Measurements from ENCODE around the gene PVR.

The PVR gene

GRCh38 chr19:44646049-44646416 is 2.3 kb downstream of the PVR start:
- Histone ChIP-seq H3K9ac (ENCODE audit: low read depth, low read length) (no peak overlapping the region), H3K27me3 (ENCODE audit: control insufficient read depth, insufficient read depth, low read length) (peaks cover 12% of the 10 kb centered on the region; the same call in 1 of the 2 replicates), H3K4me1 (ENCODE audit: control insufficient read depth, insufficient read depth, low read length) (no peaks in the 10 kb centered on the region), H3K36me3 (ENCODE audit: control insufficient read depth, insufficient read depth, low read length) (peaks cover 35% of the 10 kb centered on the region), H3K9me3 (ENCODE audit: control insufficient read depth, insufficient read depth, low read length) (no peaks in the 10 kb centered on the region), H3K27ac (ENCODE audit: low read depth, low read length) (no peak overlapping the region), H3K4me3 (ENCODE audit: low read depth, low read length) (no peak overlapping the region)

- no peak overlapping the region for H3K9ac ChIP-seq (ENCODE audit: low read depth, low read length)
- no peak overlapping the region for H3K27ac ChIP-seq (ENCODE audit: low read depth, low read length)
- no peaks in the 10 kb centered on the region for H3K4me1 ChIP-seq (ENCODE audit: control insufficient read depth, insufficient read depth, low read length)
- H3K36me3 ChIP-seq (ENCODE audit: control insufficient read depth, insufficient read depth, low read length) = peaks cover 42% of the 10 kb centered on the region
- peaks cover 12% of the 10 kb centered on the region; the same call in 1 of the 2 replicates for H3K27me3 ChIP-seq (ENCODE audit: control insufficient read depth, insufficient read depth, low read length)
- H3K9me3 ChIP-seq (ENCODE audit: control insufficient read depth, insufficient read depth, low read length) = no peaks in the 10 kb centered on the region
- no peak overlapping the region for H3K4me3 ChIP-seq (ENCODE audit: low read depth, low read length)
These were observed 3.4 kb downstream of the PVR start for GRCh38 chr19:44647144-44647543.

DNA sequence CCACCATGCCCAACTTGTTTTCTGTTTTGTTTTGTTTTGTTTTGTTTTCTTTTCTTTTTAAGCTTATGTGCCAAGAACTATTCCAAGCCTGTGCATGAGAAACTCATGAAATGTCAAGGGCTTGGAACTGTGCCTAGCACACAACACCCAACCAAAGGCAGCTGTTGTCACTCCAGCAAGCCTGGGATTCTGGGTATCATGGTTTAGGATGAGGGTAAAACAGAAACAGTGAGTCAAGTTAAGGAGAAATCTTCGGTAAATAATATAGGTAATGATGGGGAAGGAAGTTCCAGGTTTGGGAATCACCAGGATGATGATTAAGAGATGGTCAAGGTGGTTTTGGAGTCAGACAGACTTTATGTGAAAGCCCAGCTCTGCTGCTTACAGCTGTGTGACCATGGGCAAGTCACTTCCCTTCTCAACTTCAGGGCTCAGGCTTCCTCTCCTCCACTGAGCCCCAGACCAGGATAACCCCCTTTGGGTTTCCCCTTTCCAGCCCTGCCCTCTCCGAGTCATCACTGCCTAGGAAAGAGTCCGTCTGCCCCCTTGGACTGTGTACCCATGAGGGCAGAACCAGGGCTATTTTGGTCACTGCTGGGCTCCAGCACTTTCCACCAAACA is 5.0 kb downstream of the PVR start:
- H3K36me3 ChIP-seq (ENCODE audit: control insufficient read depth, insufficient read depth, low read length) = peaks cover 57% of the 10 kb centered on the region
- no peaks in the 10 kb centered on the region for H3K9me3 ChIP-seq (ENCODE audit: control insufficient read depth, insufficient read depth, low read length)
- no peak overlapping the region for H3K27ac ChIP-seq (ENCODE audit: low read depth, low read length)
- H3K9ac ChIP-seq (ENCODE audit: low read depth, low read length) = no peak overlapping the region
- H3K4me3 ChIP-seq (ENCODE audit: low read depth, low read length) = no peak overlapping the region
- H3K4me1 ChIP-seq (ENCODE audit: control insufficient read depth, insufficient read depth, low read length) = no peaks in the 10 kb centered on the region
- no peaks in the 10 kb centered on the region for H3K27me3 ChIP-seq (ENCODE audit: control insufficient read depth, insufficient read depth, low read length)

GRCh38 chr19:44649578-44650145 is 6.0 kb downstream of the PVR start:
- Histone ChIP-seq H3K9me3 (ENCODE audit: control insufficient read depth, insufficient read depth, low read length) (no peaks in the 10 kb centered on the region), H3K36me3 (ENCODE audit: control insufficient read depth, insufficient read depth, low read length) (peaks cover 58% of the 10 kb centered on the region), H3K27me3 (ENCODE audit: control insufficient read depth, insufficient read depth, low read length) (no peaks in the 10 kb centered on the region), H3K4me1 (ENCODE audit: control insufficient read depth, insufficient read depth, low read length) (no peaks in the 10 kb centered on the region), H3K4me3 (ENCODE audit: low read depth, low read length) (no peak overlapping the region), H3K27ac (ENCODE audit: low read depth, low read length) (no peak overlapping the region), H3K9ac (ENCODE audit: low read depth, low read length) (no peak overlapping the region)

DNA sequence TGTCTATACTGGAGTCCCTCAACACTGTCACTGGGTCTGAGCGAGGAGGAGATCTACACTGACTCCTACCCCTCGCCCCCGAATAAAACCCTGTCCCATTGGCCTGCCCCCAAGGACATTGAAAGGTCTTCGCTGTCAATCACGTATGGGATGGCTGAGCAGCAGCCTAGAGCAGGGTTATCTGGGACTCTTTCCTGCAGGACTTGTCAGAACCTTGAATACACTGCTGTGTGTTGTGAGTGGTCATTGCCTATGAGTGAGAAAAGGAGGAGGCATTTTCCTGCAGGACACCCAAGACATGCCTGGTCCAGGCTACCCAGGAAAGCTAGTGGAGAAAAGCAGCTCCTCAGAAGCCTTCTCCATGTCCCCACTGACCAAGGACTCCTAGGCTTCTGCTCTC is 9.6 kb downstream of the PVR start:
- H3K27me3 ChIP-seq (ENCODE audit: control insufficient read depth, insufficient read depth, low read length) = no peaks in the 10 kb centered on the region
- H3K4me1 ChIP-seq (ENCODE audit: control insufficient read depth, insufficient read depth, low read length) = no peaks in the 10 kb centered on the region
- no peaks in the 10 kb centered on the region for H3K9me3 ChIP-seq (ENCODE audit: control insufficient read depth, insufficient read depth, low read length)
- H3K4me3 ChIP-seq (ENCODE audit: low read depth, low read length) = no peak overlapping the region
- no peak overlapping the region for H3K27ac ChIP-seq (ENCODE audit: low read depth, low read length)
- H3K36me3 ChIP-seq (ENCODE audit: control insufficient read depth, insufficient read depth, low read length) = peaks cover 74% of the 10 kb centered on the region
- no peak overlapping the region for H3K9ac ChIP-seq (ENCODE audit: low read depth, low read length)

- Histone ChIP-seq H3K9me3 (ENCODE audit: control insufficient read depth, insufficient read depth, low read length) (no peaks in the 10 kb centered on the region), H3K36me3 (ENCODE audit: control insufficient read depth, insufficient read depth, low read length) (peaks cover 74% of the 10 kb centered on the region), H3K4me3 (ENCODE audit: low read depth, low read length) (no peak overlapping the region)
These were observed 10.5 kb downstream of the PVR start for GRCh38 chr19:44653977-44654774.

DNA sequence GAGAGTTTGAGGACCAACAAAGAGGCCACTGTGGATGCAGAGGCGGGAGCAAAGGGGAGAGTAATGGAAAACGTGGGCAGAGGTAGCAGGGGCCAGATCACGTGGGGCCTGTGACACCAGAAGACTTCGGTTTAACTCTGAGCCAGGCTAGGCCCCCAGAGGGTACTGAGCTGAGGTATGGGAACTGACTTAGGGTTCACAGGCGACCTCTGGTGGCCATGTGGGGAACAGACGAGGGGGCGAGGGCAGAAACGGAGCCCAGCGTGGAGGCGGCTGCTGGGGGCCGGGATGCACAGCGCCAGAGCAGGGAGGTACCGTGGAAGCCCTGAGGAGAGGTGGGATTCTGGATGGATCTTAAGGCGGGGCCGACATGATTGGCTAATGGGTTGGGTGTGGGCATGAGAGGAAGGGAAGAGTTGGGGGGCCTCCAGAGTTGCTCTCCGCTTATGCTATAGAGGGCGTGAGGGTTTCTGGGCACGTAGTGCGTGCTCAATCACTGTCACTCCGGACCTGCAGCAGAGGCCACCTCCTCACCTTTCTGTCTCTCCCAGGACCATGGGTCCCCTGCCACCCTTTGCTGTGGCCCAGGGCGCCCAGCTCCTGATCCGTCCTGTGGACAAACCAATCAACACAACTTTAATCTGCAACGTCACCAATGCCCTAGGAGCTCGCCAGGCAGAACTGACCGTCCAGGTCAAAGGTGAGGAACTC is 13.7 kb downstream of the PVR start:
- Histone ChIP-seq H3K36me3 (ENCODE audit: control insufficient read depth, insufficient read depth, low read length) (peaks cover 80% of the 10 kb centered on the region), H3K9me3 (ENCODE audit: control insufficient read depth, insufficient read depth, low read length) (no peaks in the 10 kb centered on the region), H3K27me3 (ENCODE audit: control insufficient read depth, insufficient read depth, low read length) (no peaks in the 10 kb centered on the region), H3K27ac (ENCODE audit: low read depth, low read length) (no peak overlapping the region), H3K4me3 (ENCODE audit: low read depth, low read length) (no peak overlapping the region), H3K4me1 (ENCODE audit: control insufficient read depth, insufficient read depth, low read length) (no peaks in the 10 kb centered on the region), H3K9ac (ENCODE audit: low read depth, low read length) (no peak overlapping the region)

More at GRCh38 chr19:44653977-44654774, 10.5 kb downstream of the PVR start:
- Histone ChIP-seq H3K27ac (ENCODE audit: low read depth, low read length) (no peak overlapping the region), H3K4me1 (ENCODE audit: control insufficient read depth, insufficient read depth, low read length) (no peaks in the 10 kb centered on the region), H3K27me3 (ENCODE audit: control insufficient read depth, insufficient read depth, low read length) (no peaks in the 10 kb centered on the region), H3K9ac (ENCODE audit: low read depth, low read length) (no peak overlapping the region)

DNA sequence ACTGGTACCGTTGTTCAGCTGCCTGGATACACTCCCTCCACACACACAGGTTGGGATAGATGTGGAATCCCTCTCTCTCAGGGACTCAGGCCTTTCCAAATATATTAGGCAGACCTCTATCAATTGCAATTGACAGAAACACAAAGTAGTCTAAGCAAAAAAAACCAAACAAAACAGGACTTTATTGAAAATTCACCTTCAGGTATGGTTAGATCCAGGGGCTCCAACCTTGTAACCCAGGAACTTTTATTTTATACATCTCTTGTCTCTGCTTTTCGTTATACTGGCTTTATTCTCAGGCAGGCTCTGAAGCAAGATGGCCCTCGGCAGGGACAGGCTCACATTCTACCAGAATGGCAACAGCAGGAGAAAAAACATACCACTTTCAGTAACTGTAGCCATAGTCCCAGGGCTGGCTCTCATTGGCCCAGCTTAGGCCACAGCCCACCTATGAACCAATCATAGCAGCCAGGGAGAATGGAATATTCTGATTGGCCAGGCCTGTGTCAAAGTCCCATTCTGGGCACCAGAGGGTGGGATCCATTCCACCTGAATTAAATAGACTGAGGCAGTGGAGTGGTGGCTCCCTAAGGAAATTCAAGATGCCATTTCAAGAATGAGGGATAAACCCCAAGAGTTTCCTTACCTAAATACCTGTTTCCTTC is 14.5 kb downstream of the PVR start:
- Histone ChIP-seq H3K36me3 (ENCODE audit: control insufficient read depth, insufficient read depth, low read length) (peaks cover 81% of the 10 kb centered on the region), H3K27ac (ENCODE audit: low read depth, low read length) (no peak overlapping the region)

DNA sequence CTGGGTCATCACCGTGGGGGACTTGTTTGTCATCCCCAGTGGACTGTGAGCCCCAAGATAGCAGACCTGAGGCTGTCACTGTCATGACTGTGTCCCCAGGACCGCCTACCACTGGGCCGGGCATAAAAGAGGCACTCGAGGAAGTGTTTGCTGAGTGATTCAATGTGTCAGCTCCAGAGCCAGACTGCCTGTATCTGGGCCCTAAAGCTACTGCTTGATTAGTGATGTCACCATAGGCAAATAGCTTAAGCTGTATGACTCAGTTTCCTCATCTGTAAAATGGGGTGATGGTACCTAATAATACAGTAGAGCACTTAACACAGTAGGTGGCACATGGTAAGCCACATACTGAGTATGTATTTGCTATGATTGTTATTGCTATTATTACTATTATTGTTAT is 16.4 kb downstream of the PVR start:
- Histone ChIP-seq H3K9me3 (ENCODE audit: control insufficient read depth, insufficient read depth, low read length) (no peaks in the 10 kb centered on the region), H3K36me3 (ENCODE audit: control insufficient read depth, insufficient read depth, low read length) (peaks cover 74% of the 10 kb centered on the region), H3K27ac (ENCODE audit: low read depth, low read length) (no peak overlapping the region), H3K4me1 (ENCODE audit: control insufficient read depth, insufficient read depth, low read length) (no peaks in the 10 kb centered on the region), H3K4me3 (ENCODE audit: low read depth, low read length) (no peak overlapping the region), H3K27me3 (ENCODE audit: control insufficient read depth, insufficient read depth, low read length) (no peaks in the 10 kb centered on the region), H3K9ac (ENCODE audit: low read depth, low read length) (no peak overlapping the region)

More for the DNA sequence above, 14.5 kb downstream of the PVR start:
- no peaks in the 10 kb centered on the region for H3K9me3 ChIP-seq (ENCODE audit: control insufficient read depth, insufficient read depth, low read length)
- H3K9ac ChIP-seq (ENCODE audit: low read depth, low read length) = no peak overlapping the region
- H3K4me1 ChIP-seq (ENCODE audit: control insufficient read depth, insufficient read depth, low read length) = no peaks in the 10 kb centered on the region
- no peak overlapping the region for H3K4me3 ChIP-seq (ENCODE audit: low read depth, low read length)
- no peaks in the 10 kb centered on the region for H3K27me3 ChIP-seq (ENCODE audit: control insufficient read depth, insufficient read depth, low read length)

GRCh38 chr19:44661205-44661604 is 17.5 kb downstream of the PVR start:
- H3K4me3 ChIP-seq (ENCODE audit: low read depth, low read length) = no peak overlapping the region
- H3K27ac ChIP-seq (ENCODE audit: low read depth, low read length) = no peak overlapping the region
- no peaks in the 10 kb centered on the region for H3K9me3 ChIP-seq (ENCODE audit: control insufficient read depth, insufficient read depth, low read length)
- H3K36me3 ChIP-seq (ENCODE audit: control insufficient read depth, insufficient read depth, low read length) = peaks cover 63% of the 10 kb centered on the region
- 0 out of 2 replicates have a peak, but pooled peaks cover 3% of the 10 kb centered on the region for H3K4me1 ChIP-seq (ENCODE audit: control insufficient read depth, insufficient read depth, low read length)
- no peak overlapping the region for H3K9ac ChIP-seq (ENCODE audit: low read depth, low read length)
- no peaks in the 10 kb centered on the region for H3K27me3 ChIP-seq (ENCODE audit: control insufficient read depth, insufficient read depth, low read length)

Data from HUES48 (cell line).